Tibial nerve (tissue), 4 donors: ENCODE data around the gene PPP2R2C.

ENCODE experiments used
- CTCF ChIP-seq, 5 experiments: fragments of 200-600 bp in 3 of 5; fragments of 450-650 bp in 2 of 5; sonication (generic) in 3 of 5; IDR thresholded peaks; one replicate each; pipeline ENCODE4 v1.5.1; 2016 to 2019; ENCODE audit warnings: antibody characterized with exemption in 5 of 5, mild to moderate bottlenecking in 3 of 5, moderate library complexity in 2 of 5
- EP300 ChIP-seq, 2 donors: sonication (generic); formaldehyde crosslinking; IDR thresholded peaks; one replicate each; pipeline ENCODE4 v1.6.1; 2017; ENCODE audit warnings: antibody characterized with exemption in 2 of 2, mild to moderate bottlenecking in 1 of 2

DNA sequence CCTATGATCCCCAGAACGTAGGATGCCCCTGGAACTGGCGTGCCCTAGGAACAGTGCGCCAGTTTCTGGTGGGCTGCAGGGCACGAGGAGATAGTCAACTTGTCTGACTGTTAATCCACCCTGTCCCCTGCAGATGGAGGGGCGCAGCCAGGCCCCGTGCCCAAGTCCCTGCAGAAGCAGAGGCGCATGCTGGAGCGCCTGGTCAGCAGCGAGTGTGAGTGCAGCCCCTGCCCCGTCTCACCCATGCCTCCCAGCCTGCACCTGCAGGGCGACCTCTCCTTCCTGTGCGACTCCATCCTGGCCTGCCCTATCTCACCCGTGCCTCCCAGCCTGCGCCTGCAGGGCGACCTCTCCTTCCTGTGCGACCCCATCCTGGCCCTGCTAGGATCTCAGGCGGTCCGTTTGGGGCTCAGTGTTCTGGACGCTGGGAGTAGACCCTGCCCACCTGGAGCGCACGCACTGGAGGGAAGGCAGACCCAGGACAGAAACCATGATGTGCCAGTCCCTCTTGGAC is 180.6 kb downstream of the PPP2R2C start:
- TF ChIP-seq CTCF (IDR thresholded peaks at IDR 0.05) (no peak), EP300 (IDR thresholded peaks at IDR 0.05) (no peak)
